T-helper 2 cell treated with Interferon-gamma antibody and Interleukin-4, amounts not matched to agents 5 μg/mL and 100 μg/mL, for 36 hours (primary cell): Measurements from ENCODE around the gene LEMD1.

Experiments
- DNase-seq: peaks from one replicate; pipeline ENCODE4 v3.0.0; 2021; ENCODE audit warnings: low spot score
- H3K27ac Mint-ChIP-seq: one replicate; pipeline ENCODE4 v1.8.0; 2021; ENCODE audit warnings: mild to moderate bottlenecking, mixed read lengths
- H3K27me3 Mint-ChIP-seq: one replicate; pipeline ENCODE4 v1.8.0; 2021; ENCODE audit warnings: low read depth, mixed read lengths
- H3K36me3 Mint-ChIP-seq: one replicate; pipeline ENCODE4 v1.8.0; 2021; ENCODE audit warnings: low read depth, mixed read lengths
- H3K4me1 Mint-ChIP-seq: one replicate; pipeline ENCODE4 v1.8.0; 2021; ENCODE audit warnings: low read depth, mixed read lengths
- H3K4me3 Mint-ChIP-seq: one replicate; pipeline ENCODE4 v1.8.0; 2022; ENCODE audit warnings: mild to moderate bottlenecking, moderate library complexity, mixed read lengths
- H3K9me3 Mint-ChIP-seq: one replicate; pipeline ENCODE4 v1.8.0; 2021; ENCODE audit warnings: mixed read lengths

The LEMD1 gene

GRCh38 chr1:205342986-205343385, 78.9 kb downstream of the LEMD1 start:
- Mint-ChIP-seq H3K9me3 (no peaks in the 10 kb centered on the region), H3K27me3 (peaks cover 55% of the 10 kb centered on the region), H3K4me1 (peaks cover 7% of the 10 kb centered on the region), H3K36me3 (no peaks in the 10 kb centered on the region), H3K27ac (no peak overlapping the region), H3K4me3 (no peak overlapping the region)
- DNase-seq: no peak

- Mint-ChIP-seq H3K4me1 (peaks cover 7% of the 10 kb centered on the region), H3K4me3 (no peak overlapping the region), H3K27ac (no peak overlapping the region), H3K9me3 (no peaks in the 10 kb centered on the region), H3K36me3 (no peaks in the 10 kb centered on the region), H3K27me3 (peaks cover 48% of the 10 kb centered on the region)
- DNase-seq: no peak
Measured at GRCh38 chr1:205340676-205341075, 81.2 kb downstream of the LEMD1 start.

- Mint-ChIP-seq H3K27me3 (peaks cover 39% of the 10 kb centered on the region), H3K4me3 (no peak overlapping the region), H3K27ac (no peak overlapping the region), H3K9me3 (no peaks in the 10 kb centered on the region), H3K4me1 (peaks cover 7% of the 10 kb centered on the region), H3K36me3 (no peaks in the 10 kb centered on the region)
- no peak for DNase-seq
Measured at GRCh38 chr1:205339717-205340116, 82.1 kb downstream of the LEMD1 start.

DNA sequence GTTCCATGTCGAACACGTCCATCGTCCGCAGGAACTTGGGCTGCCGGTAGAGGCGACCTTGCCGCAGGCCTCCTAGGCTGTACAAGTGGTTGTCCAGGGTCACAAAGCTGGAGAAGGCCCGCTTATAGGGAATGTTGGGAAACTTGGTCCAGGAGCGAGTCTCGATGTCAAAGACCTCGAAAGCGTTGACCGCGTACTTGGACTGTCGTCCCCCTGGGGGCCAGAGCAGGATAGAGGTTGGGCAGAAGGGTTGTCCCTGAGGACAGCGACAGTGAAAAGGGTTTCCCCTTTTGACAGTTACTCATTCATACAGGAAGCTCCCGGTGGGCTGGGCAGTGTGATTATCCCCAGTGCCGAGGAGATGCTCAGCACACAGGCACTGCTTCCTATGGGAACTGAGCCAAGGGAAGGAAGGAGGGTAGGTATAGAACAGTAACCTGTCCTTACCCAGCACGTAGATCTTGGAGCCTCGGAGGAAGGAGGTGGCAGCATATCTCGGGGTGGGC, 82.6 kb downstream of the LEMD1 start:
- H3K4me1 Mint-ChIP-seq: peaks cover 6% of the 10 kb centered on the region
- H3K36me3 Mint-ChIP-seq: no peaks in the 10 kb centered on the region
- H3K27me3 Mint-ChIP-seq: peaks cover 34% of the 10 kb centered on the region
- no peaks in the 10 kb centered on the region for H3K9me3 Mint-ChIP-seq
- DNase-seq: no peak
- no peak overlapping the region for H3K4me3 Mint-ChIP-seq
- no peak overlapping the region for H3K27ac Mint-ChIP-seq

DNA sequence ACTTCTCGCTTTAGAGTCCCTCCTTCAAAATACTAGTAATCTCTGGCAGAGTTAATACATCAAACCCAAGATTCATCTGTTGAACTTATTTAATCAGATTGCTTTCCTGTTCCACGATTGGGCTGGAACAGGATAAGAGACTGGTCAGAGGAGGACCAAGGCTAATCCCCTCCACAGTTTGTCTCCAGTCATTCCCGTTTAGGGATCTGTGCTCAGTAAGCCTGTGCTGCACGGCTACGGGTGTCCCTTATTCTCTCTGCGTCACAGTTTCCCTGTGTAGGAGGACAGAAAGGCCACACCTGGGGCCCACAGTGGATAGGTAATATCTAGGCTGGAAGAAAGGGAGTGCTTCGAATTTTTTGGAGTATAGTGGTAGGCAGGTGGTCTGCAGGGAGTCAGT, 83.8 kb downstream of the LEMD1 start:
- Mint-ChIP-seq H3K27me3 (peaks cover 35% of the 10 kb centered on the region), H3K9me3 (no peaks in the 10 kb centered on the region), H3K4me1 (peaks cover 4% of the 10 kb centered on the region), H3K27ac (no peak overlapping the region), H3K36me3 (no peaks in the 10 kb centered on the region), H3K4me3 (no peak overlapping the region)
- no peak for DNase-seq

DNA sequence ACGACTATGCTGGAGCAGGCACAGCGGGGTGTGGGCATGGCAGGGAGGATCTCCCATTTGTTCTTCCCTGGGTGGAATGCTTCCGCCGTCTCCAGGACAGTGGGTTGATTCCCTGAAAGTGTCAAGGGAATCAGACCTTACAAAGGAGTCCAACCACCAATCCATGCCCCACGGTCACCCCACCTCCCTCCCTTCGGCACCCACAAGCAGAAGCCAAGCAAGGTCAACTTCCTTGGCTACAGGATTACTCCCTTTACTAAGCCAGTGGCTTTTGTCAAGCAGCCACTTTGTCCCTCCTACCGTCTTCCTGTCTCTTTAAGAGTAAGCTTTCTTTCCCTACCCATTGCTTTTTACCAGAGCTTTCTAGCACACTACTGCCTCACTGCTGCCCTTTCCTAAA, 84.4 kb downstream of the LEMD1 start:
- H3K36me3 Mint-ChIP-seq: no peaks in the 10 kb centered on the region
- H3K27ac Mint-ChIP-seq: no peak overlapping the region
- H3K9me3 Mint-ChIP-seq: no peaks in the 10 kb centered on the region
- peaks cover 4% of the 10 kb centered on the region for H3K4me1 Mint-ChIP-seq
- H3K27me3 Mint-ChIP-seq: peaks cover 30% of the 10 kb centered on the region
- no peak for DNase-seq
- no peak overlapping the region for H3K4me3 Mint-ChIP-seq

DNA sequence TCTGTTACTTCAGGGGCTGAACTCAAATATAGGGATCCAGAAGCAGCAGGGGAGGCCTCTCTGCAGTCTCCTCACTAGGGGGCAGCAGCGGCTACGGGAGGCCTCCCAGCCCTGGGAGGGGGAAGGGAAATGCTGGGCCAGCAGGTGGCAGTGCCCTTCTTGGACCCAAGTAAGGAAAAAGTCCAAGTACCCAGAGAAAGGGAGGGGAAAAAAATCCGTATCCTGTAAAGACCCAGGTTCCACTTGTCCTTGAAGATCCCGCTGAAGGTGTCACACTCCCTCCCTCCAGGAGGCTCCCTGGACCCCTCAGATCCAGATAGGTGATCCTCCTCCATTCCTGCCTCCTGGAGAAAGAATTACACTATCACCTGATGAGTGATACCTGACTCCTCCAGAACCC, 86.2 kb downstream of the LEMD1 start:
- H3K27ac Mint-ChIP-seq: no peak overlapping the region
- H3K36me3 Mint-ChIP-seq: no peaks in the 10 kb centered on the region
- peaks cover 4% of the 10 kb centered on the region for H3K4me1 Mint-ChIP-seq
- H3K27me3 Mint-ChIP-seq: peaks cover 25% of the 10 kb centered on the region
- no peaks in the 10 kb centered on the region for H3K9me3 Mint-ChIP-seq
- no peak overlapping the region for H3K4me3 Mint-ChIP-seq
- peak; percentile 67 for DNase-seq

DNA sequence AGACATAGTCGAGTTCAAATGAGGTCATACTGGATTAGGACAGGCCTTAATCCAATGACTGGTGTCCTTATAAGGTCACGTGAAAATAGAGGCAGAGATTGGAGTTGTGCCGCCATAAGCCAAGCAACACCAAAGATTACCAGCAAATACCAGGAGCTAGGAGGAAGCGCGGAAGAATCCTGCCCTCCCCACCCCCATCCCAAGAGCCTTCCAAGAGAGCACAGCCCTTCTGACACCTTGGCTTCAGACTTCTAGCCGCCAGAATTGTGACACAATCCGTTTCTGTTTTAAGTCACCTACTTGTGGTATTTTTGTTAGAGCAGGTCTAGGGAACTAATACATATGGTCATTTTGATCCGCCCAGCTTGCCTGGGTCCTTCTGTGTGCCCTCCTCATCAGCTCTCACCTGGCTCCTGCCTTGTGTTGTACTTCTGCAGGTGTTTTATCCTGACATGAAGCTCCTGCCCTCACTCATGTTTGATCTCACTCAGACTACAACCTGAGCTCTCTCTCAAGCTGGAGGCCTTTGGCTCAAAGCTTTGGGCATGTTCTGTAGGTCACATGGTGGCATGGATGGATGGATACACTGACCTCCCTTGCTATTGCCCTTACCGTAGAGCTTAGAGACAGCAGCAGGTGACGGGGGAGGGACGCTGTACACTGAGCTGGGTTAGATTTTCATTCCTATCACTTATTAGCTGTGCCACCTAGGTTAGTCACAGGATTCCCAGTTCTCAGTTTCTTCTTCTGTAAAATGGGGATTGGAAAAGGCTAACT, 89.7 kb downstream of the LEMD1 start:
- Mint-ChIP-seq H3K4me3 (no peak overlapping the region), H3K4me1 (no peaks in the 10 kb centered on the region), H3K36me3 (no peaks in the 10 kb centered on the region), H3K9me3 (no peaks in the 10 kb centered on the region), H3K27ac (no peak overlapping the region), H3K27me3 (peaks cover 33% of the 10 kb centered on the region)
- no peak for DNase-seq
